Calu3 (cell line): ENCODE measurements around the gene ARHGEF4. TPM values are rescaled to one million over a fixed set of nuclear protein-coding genes. Genes with fewer than 3 reads are reported as not detected.

Experiments used
- BruUV-seq: library from RNA; stranded (reverse); fragments of 400-500 nt; replicated peaks from 2 replicates; lab custom pipeline; 2021; lab: Mats Ljungman, UMichigan
- CTCF ChIA-PET: fragments of 300-600 bp; sonication (Branson Sonifier 250); formaldehyde crosslinking; loops from one replicate; lab custom pipeline; 2022; ENCODE audit warnings: antibody characterized with exemption; lab: Charles Lee
- DNase-seq: peaks from one replicate; pipeline ENCODE4 v3.0.0; 2022
- H3K27ac Mint-ChIP-seq: one replicate; pipeline ENCODE4 v1.8.0; 2022; ENCODE audit warnings: mixed read lengths; ENCODE audit not compliant: unreplicated experiment
- H3K27me3 Mint-ChIP-seq: one replicate; pipeline ENCODE4 v1.8.0; 2022; ENCODE audit warnings: mixed read lengths; ENCODE audit not compliant: unreplicated experiment
- H3K36me3 Mint-ChIP-seq: one replicate; pipeline ENCODE4 v1.8.0; 2022; ENCODE audit warnings: mild to moderate bottlenecking, moderate library complexity, mixed read lengths; ENCODE audit not compliant: insufficient read depth, unreplicated experiment
- H3K4me1 Mint-ChIP-seq: one replicate; pipeline ENCODE4 v1.8.0; 2022; ENCODE audit warnings: mild to moderate bottlenecking, low read depth, mixed read lengths; ENCODE audit not compliant: unreplicated experiment
- H3K4me3 Mint-ChIP-seq: one replicate; pipeline ENCODE4 v1.8.0; 2022; ENCODE audit warnings: mild to moderate bottlenecking, low read depth, moderate library complexity, mixed read lengths; ENCODE audit not compliant: unreplicated experiment
- H3K9me3 Mint-ChIP-seq: one replicate; pipeline ENCODE4 v1.8.0; 2022; ENCODE audit warnings: low read depth, mixed read lengths; ENCODE audit not compliant: unreplicated experiment
- intact Hi-C: fragments of 100-400 bp; cut with micrococcal nuclease; formaldehyde crosslinking; loops from one replicate; pipeline ENCODE4 v1.10.0; 2022; ENCODE audit not compliant: unreplicated experiment
- total RNA-seq: library from RNA; stranded (reverse); gene quantifications from 2 replicates; pipeline ENCODE4 v1.2.3, GENCODE V29; 2022
- TF ChIP-seq, protein P1 (sequence below): fragments of 200-600 bp; IDR thresholded peaks from one replicate; pipeline ENCODE4 v1.8.0; 2022; ENCODE audit warnings: antibody characterized with exemption; ENCODE audit not compliant: unreplicated experiment

The ARHGEF4 gene
- total RNA-seq, 1 experiment from 2014 or later, result 8.8 TPM

DNA sequence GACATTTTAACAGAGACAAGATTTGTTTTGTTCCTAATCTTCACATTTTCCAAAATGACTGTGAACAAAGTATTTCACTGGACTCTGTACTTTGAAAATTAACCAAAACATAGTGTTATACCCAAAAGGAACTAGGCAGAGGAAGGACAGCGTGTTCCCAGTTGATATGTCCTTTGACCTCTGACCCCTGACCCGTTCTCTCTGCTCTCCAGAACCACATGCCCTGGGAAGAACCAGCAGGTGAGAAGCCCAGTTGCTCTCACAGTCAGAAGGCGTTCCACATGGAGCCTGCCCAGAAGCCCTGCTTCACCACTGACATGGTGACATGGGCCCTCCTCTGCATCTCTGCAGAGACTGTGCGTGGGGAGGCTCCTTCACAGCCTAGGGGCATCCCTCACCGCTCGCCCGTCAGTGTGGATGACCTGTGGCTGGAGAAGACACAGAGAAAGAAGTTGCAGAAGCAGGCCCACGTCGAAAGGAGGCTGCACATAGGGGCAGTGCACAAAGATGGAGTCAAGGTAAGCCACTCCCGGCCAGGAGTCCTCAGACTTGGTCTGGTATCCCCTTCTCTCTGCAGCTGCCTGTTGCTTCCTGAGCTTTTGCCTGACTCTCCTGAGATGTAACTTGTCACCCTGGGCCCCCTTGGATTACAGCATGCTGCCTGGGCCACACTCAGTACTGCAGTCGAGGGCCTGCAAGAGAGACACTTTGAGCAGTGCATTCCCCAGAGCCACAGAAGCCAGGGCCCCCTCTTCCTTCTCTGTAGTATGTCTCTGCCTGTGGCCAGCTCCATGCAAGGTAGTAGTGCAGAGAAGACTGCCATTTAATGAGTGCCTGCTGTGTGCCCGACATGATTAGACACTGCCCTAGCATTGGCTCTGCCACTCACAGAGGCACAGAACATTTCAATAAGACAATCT is 94.3 kb downstream of the ARHGEF4 start:
- TF ChIP-seq, protein P1, sequence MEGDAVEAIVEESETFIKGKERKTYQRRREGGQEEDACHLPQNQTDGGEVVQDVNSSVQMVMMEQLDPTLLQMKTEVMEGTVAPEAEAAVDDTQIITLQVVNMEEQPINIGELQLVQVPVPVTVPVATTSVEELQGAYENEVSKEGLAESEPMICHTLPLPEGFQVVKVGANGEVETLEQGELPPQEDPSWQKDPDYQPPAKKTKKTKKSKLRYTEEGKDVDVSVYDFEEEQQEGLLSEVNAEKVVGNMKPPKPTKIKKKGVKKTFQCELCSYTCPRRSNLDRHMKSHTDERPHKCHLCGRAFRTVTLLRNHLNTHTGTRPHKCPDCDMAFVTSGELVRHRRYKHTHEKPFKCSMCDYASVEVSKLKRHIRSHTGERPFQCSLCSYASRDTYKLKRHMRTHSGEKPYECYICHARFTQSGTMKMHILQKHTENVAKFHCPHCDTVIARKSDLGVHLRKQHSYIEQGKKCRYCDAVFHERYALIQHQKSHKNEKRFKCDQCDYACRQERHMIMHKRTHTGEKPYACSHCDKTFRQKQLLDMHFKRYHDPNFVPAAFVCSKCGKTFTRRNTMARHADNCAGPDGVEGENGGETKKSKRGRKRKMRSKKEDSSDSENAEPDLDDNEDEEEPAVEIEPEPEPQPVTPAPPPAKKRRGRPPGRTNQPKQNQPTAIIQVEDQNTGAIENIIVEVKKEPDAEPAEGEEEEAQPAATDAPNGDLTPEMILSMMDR, result no peak
- no peaks in the 10 kb centered on the region for H3K4me1 Mint-ChIP-seq
- CTCF ChIA-PET, result no interaction called here
- intact Hi-C loops, result no loop called here
- H3K27me3 Mint-ChIP-seq, result no peaks in the 10 kb centered on the region
- H3K4me3 Mint-ChIP-seq, result no peak overlapping the region
- no TSS peak for BruUV-seq
- DNase-seq, result no peak
- peaks cover 2% of the 10 kb centered on the region for H3K9me3 Mint-ChIP-seq
- no peaks in the 10 kb centered on the region for H3K36me3 Mint-ChIP-seq
- H3K27ac Mint-ChIP-seq, result no peak overlapping the region

DNA sequence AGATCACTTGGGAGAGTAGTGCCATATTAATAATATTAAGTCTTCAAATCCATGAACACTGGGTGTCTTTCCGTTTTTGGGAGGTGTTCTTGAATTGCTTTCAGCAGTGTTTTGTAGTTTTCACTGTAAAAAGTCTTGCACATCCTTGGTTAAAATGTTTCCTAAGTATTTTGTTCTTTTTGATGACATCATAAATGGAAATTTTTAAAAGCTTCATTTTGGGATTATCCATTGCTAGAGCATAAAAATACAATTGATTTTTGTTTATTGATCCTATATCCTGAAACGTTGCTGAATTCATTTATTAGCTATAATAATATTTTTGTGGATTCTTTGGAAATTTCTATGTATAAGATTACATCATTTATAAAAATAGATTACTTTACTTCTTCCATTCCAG is 96.8 kb downstream of the ARHGEF4 start:
- TF ChIP-seq, protein P1, result no peak
- DNase-seq, result no peak
- Mint-ChIP-seq H3K36me3 (no peaks in the 10 kb centered on the region), H3K27ac (no peak overlapping the region), H3K27me3 (no peaks in the 10 kb centered on the region), H3K4me3 (no peak overlapping the region), H3K9me3 (peaks cover 6% of the 10 kb centered on the region), H3K4me1 (no peaks in the 10 kb centered on the region)
- no TSS peak for BruUV-seq
- CTCF ChIA-PET, result no interaction called here
- intact Hi-C loops, result no loop called here

DNA sequence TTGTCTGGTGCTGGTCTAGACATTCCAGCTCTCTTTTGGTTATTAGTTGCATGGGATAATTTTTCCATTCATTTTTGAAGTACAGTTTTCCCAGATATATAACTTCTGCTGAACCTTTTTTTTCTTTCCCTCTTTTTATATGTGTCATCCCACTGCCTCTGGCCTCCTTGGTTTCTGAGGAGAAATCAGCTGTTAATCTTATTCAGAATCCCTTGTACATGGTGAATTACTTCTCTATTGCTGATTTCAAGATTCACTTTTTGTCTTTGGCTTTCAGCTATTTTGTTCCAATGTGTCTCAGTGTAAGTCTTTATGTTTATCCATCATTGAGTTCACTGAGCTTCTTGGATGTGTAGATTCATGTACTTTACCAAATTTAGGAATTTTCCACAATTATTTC is 99.7 kb downstream of the ARHGEF4 start:
- no peaks in the 10 kb centered on the region for H3K27me3 Mint-ChIP-seq
- intact Hi-C loops, result no loop called here
- H3K36me3 Mint-ChIP-seq, result no peaks in the 10 kb centered on the region
- H3K4me1 Mint-ChIP-seq, result no peaks in the 10 kb centered on the region
- H3K9me3 Mint-ChIP-seq, result peaks cover 10% of the 10 kb centered on the region
- no peak overlapping the region for H3K27ac Mint-ChIP-seq
- BruUV-seq, result no TSS peak
- TF ChIP-seq, protein P1, result no peak
- no peak overlapping the region for H3K4me3 Mint-ChIP-seq
- DNase-seq, result no peak
- CTCF ChIA-PET, result no interaction called here

DNA sequence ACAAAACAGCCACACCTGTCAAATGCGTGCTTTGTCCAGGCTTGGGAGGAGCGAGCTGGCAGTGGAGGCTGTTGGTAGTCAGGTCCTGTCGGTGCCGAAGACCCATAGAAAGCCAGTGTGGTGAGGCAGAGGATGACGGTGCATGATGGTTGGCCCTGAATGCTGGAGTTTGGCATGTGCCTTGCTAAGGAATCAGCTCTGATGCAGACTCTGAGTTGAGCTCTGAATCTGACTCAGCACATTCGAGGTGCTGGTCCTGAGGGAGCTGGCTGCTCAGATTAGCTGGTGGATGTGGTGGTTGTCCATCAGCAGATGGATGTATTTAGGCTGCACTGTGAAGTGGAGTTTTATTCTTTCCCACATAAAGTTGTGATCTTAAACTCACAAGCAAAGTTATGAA is 111.3 kb downstream of the ARHGEF4 start:
- Mint-ChIP-seq H3K27me3 (no peaks in the 10 kb centered on the region), H3K4me3 (no peak overlapping the region), H3K9me3 (peaks cover 6% of the 10 kb centered on the region), H3K4me1 (no peaks in the 10 kb centered on the region), H3K36me3 (no peaks in the 10 kb centered on the region), H3K27ac (no peak overlapping the region)
- intact Hi-C loops, result no loop called here
- BruUV-seq, result no TSS peak
- TF ChIP-seq, protein P1, result no peak
- no peak for DNase-seq
- CTCF ChIA-PET, result no interaction called here
